ENCODE measurements around the gene SPATA24. TPM values are rescaled to one million over a fixed set of nuclear protein-coding genes. Genes with fewer than 3 reads are reported as not detected.
A peak's percentile ranks its signal among the peaks of the same experiment; 100 is the strongest.

SPATA24 gene
- total and polyA plus RNA-seq, 2 of the 13 experiments (the other 11 are each of a cell fraction or from before 2014, with no cell fraction given), result 6.0 to 11.1 TPM

- Histone ChIP-seq H3K4me3 (replicated peaks in 1 of 3; ENCODE audit: insufficient read depth in 1 of 3, low read depth in 2 of 3, low read length in 3 of 3) (peak overlapping the region; percentile 68 to 79 (median 76)), H3K4me1 (ENCODE audit: insufficient read depth, low read length) (peaks cover 81% of the 10 kb centered on the region), H3K27me3 (ENCODE audit: control insufficient read depth in 1 of 2, insufficient read depth in 2 of 2, low read length in 2 of 2) (no peaks in the 10 kb centered on the region; a peak in 1 of 5 replicates), H4K20me1 (ENCODE audit: insufficient read depth, low read length) (no peaks in the 10 kb centered on the region), H3K36me3 (replicated peaks in 1 of 2; ENCODE audit: control insufficient read depth in 1 of 2, insufficient read depth in 2 of 2, low read length in 2 of 2) (no peaks in the 10 kb centered on the region), H3K9ac (ENCODE audit: insufficient read depth, low read depth, low read length) (peak overlapping the region; percentile 73), H3K9me3 (ENCODE audit: low read length) (no peaks in the 10 kb centered on the region), H3K27ac (ENCODE audit: extremely low read length, insufficient read depth, low read length) (peak overlapping the region; percentile 69), H2AFZ (ENCODE audit: low read length) (peak overlapping the region; percentile 94), H3K4me2 (ENCODE audit: low read depth, low read length) (peak overlapping the region; percentile 92), H3K79me2 (ENCODE audit: insufficient read depth, low read length) (peaks cover 16% of the 10 kb centered on the region)
- intact Hi-C loops (cut with micrococcal nuclease; ENCODE audit: unreplicated experiment) (loop anchor here (1.0 to 2.0 kb wide), 2 partner anchors 17 to 133 kb away; no protein-coding TSS in a partner anchor), in situ Hi-C loops (cut with HindIII; ENCODE audit: extremely low pct_ligation_motif_present, low pct_unique_long_range_greater_than_20kb) (no loop called here)
- BruUV-seq (replicated peaks), result no TSS peak
- ChIA-PET POLR2A (interaction anchor here (1.1 to 1.7 kb wide), 4 partner anchors 18 to 176 kb away, joined by 4 to 6 read pairs (median 6); partner anchors contain the start of genes PAIP2, SPATA24 and UBE2D2), CTCF (ENCODE audit: low intra/inter-chr PET ratio, low total read pairs) (interaction anchor here (1.3 to 1.9 kb wide), 2 partner anchors 17 to 128 kb away, joined by 4 to 6 read pairs; no protein-coding TSS in a partner anchor)
- 3% methylated on average over 7 of the region's 8 CpGs for WGBS (ENCODE audit: low lambda C conversion rate)
- FAIRE-seq, result peak; percentile 95
- DNase-seq (ENCODE audit: low spot score), result peak; percentile 73
- peak; percentile 73 for ATAC-seq
- TF ChIP-seq TBX3 (IDR thresholded peaks at IDR 0.05; ENCODE audit: borderline replicate concordance) (no peak), FOXO1 (CRISPR knock-in tag; IDR thresholded peaks at IDR 0.05) (peak; percentile 63; the same call in 1 of the 2 replicates), MIXL1 (CRISPR knock-in tag; IDR thresholded peaks at IDR 0.05) (peak; percentile 69; the same call in 1 of the 2 replicates), RARG (CRISPR knock-in tag; IDR thresholded peaks at IDR 0.05; ENCODE audit: low read depth) (no peak), ZNF296 (CRISPR knock-in tag; conservative IDR thresholded peaks at IDR 0.05) (no peak), ZFP82 (CRISPR knock-in tag; IDR thresholded peaks at IDR 0.05; ENCODE audit: borderline replicate concordance) (no peak), NFE2L1 (CRISPR knock-in tag; IDR thresholded peaks at IDR 0.05; ENCODE audit: borderline replicate concordance) (no peak), ZNF501 (CRISPR knock-in tag; IDR thresholded peaks at IDR 0.05) (no peak; the same call in 1 of the 2 replicates), ARNTL (CRISPR knock-in tag; IDR thresholded peaks at IDR 0.05) (no peak), SSRP1 (CRISPR knock-in tag; IDR thresholded peaks at IDR 0.05) (no peak), ZNF816 (CRISPR knock-in tag; IDR thresholded peaks at IDR 0.05; ENCODE audit: borderline replicate concordance) (no peak), ZNF615 (CRISPR knock-in tag; IDR thresholded peaks at IDR 0.05; ENCODE audit: borderline replicate concordance) (no peak)
- TF ChIP-seq, protein P1, sequence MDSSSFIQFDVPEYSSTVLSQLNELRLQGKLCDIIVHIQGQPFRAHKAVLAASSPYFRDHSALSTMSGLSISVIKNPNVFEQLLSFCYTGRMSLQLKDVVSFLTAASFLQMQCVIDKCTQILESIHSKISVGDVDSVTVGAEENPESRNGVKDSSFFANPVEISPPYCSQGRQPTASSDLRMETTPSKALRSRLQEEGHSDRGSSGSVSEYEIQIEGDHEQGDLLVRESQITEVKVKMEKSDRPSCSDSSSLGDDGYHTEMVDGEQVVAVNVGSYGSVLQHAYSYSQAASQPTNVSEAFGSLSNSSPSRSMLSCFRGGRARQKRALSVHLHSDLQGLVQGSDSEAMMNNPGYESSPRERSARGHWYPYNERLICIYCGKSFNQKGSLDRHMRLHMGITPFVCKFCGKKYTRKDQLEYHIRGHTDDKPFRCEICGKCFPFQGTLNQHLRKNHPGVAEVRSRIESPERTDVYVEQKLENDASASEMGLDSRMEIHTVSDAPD (CRISPR knock-in tag; IDR thresholded peaks at IDR 0.05), result no peak
- TF ChIP-seq, protein P2, sequence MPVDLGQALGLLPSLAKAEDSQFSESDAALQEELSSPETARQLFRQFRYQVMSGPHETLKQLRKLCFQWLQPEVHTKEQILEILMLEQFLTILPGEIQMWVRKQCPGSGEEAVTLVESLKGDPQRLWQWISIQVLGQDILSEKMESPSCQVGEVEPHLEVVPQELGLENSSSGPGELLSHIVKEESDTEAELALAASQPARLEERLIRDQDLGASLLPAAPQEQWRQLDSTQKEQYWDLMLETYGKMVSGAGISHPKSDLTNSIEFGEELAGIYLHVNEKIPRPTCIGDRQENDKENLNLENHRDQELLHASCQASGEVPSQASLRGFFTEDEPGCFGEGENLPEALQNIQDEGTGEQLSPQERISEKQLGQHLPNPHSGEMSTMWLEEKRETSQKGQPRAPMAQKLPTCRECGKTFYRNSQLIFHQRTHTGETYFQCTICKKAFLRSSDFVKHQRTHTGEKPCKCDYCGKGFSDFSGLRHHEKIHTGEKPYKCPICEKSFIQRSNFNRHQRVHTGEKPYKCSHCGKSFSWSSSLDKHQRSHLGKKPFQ (CRISPR knock-in tag; IDR thresholded peaks at IDR 0.05; ENCODE audit: insufficient replicate concordance), result peak; percentile 65
- TF ChIP-seq, protein P3, sequence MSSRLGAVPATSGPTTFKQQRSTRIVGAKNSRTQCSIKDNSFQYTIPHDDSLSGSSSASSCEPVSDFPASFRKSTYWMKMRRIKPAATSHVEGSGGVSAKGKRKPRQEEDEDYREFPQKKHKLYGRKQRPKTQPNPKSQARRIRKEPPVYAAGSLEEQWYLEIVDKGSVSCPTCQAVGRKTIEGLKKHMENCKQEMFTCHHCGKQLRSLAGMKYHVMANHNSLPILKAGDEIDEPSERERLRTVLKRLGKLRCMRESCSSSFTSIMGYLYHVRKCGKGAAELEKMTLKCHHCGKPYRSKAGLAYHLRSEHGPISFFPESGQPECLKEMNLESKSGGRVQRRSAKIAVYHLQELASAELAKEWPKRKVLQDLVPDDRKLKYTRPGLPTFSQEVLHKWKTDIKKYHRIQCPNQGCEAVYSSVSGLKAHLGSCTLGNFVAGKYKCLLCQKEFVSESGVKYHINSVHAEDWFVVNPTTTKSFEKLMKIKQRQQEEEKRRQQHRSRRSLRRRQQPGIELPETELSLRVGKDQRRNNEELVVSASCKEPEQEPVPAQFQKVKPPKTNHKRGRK (CRISPR knock-in tag; IDR thresholded peaks at IDR 0.05), result no peak
- TF ChIP-seq, protein P4, sequence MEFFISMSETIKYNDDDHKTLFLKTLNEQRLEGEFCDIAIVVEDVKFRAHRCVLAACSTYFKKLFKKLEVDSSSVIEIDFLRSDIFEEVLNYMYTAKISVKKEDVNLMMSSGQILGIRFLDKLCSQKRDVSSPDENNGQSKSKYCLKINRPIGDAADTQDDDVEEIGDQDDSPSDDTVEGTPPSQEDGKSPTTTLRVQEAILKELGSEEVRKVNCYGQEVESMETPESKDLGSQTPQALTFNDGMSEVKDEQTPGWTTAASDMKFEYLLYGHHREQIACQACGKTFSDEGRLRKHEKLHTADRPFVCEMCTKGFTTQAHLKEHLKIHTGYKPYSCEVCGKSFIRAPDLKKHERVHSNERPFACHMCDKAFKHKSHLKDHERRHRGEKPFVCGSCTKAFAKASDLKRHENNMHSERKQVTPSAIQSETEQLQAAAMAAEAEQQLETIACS (CRISPR knock-in tag; IDR thresholded peaks at IDR 0.05), result no peak
Measured at GRCh38 chr5:139385061-139386049, 18.5 kb downstream of the SPATA24 start.

Measured in HepG2 (cell line).